PFSK-1 (cell line): Measurements from ENCODE around the gene PRRX1.

ENCODE experiments used
- FOXP2 ChIP-seq: optimal IDR thresholded peaks from 2 replicates; pipeline ENCODE3; 2011; ENCODE audit warnings: borderline replicate concordance, control low read depth, inconsistent platforms; ENCODE audit not compliant: insufficient read depth; ENCODE audit errors: extremely low read length, extremely low read depth
- POLR2AphosphoS5 ChIP-seq: IDR thresholded peaks from 2 replicates; pipeline ENCODE4 v1.6.1; 2012; ENCODE audit warnings: low read depth, mild to moderate bottlenecking, control low read depth, low read length, moderate library complexity
- SIN3A ChIP-seq: IDR thresholded peaks from 2 replicates; pipeline ENCODE4 v1.6.1; 2012; ENCODE audit warnings: mild to moderate bottlenecking, low read length, moderate library complexity, borderline replicate concordance; ENCODE audit not compliant: insufficient read depth
- TAF1 ChIP-seq: IDR thresholded peaks from 2 replicates; pipeline ENCODE4 v1.6.1; 2012; ENCODE audit warnings: low read length, control low read depth, borderline replicate concordance; ENCODE audit not compliant: insufficient read depth
- TF ChIP-seq, protein P1 (sequence below), 2 experiments: IDR thresholded peaks; 2 replicates each; pipeline versions ENCODE4 v1.6.1 to v1.8.0; 2011 to 2012; ENCODE audit warnings: low read depth in 2 of 2, low read length in 2 of 2, control low read depth in 1 of 2, inconsistent platforms in 1 of 2, mild to moderate bottlenecking in 1 of 2, moderate library complexity in 1 of 2; ENCODE audit not compliant: insufficient read depth in 1 of 2

DNA sequence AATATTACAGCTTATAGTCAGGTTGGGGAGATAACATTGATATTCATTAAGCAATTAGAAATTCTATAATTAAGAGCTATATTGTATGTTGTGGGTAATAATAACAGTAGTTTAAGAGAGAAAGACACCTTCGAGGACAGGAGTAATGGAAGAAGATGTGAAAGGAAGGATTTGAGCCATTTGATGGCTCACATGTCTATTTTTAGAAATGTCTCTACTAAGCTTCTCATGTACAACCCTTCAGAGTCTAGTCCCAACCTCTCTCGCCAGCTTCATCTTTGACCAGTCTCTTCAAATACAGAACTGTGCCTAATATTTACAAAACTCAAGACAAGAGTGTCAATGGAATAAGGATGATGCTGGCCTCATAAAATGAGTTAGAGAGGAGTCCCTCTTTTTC is 95.1 kb downstream of the PRRX1 start:
- no peak for TF ChIP-seq POLR2AphosphoS5
- TF ChIP-seq, protein P1, sequence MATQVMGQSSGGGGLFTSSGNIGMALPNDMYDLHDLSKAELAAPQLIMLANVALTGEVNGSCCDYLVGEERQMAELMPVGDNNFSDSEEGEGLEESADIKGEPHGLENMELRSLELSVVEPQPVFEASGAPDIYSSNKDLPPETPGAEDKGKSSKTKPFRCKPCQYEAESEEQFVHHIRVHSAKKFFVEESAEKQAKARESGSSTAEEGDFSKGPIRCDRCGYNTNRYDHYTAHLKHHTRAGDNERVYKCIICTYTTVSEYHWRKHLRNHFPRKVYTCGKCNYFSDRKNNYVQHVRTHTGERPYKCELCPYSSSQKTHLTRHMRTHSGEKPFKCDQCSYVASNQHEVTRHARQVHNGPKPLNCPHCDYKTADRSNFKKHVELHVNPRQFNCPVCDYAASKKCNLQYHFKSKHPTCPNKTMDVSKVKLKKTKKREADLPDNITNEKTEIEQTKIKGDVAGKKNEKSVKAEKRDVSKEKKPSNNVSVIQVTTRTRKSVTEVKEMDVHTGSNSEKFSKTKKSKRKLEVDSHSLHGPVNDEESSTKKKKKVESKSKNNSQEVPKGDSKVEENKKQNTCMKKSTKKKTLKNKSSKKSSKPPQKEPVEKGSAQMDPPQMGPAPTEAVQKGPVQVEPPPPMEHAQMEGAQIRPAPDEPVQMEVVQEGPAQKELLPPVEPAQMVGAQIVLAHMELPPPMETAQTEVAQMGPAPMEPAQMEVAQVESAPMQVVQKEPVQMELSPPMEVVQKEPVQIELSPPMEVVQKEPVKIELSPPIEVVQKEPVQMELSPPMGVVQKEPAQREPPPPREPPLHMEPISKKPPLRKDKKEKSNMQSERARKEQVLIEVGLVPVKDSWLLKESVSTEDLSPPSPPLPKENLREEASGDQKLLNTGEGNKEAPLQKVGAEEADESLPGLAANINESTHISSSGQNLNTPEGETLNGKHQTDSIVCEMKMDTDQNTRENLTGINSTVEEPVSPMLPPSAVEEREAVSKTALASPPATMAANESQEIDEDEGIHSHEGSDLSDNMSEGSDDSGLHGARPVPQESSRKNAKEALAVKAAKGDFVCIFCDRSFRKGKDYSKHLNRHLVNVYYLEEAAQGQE (IDR thresholded peaks at IDR 0.05; ENCODE audit: insufficient read depth in 1 of 2, low read depth in 2 of 2, low read length in 2 of 2): no peak
- TF ChIP-seq FOXP2: no peak
- TF ChIP-seq TAF1: no peak
- TF ChIP-seq SIN3A: no peak
